ENCODE data around the gene PCYOX1L.

The PCYOX1L gene, protein sequence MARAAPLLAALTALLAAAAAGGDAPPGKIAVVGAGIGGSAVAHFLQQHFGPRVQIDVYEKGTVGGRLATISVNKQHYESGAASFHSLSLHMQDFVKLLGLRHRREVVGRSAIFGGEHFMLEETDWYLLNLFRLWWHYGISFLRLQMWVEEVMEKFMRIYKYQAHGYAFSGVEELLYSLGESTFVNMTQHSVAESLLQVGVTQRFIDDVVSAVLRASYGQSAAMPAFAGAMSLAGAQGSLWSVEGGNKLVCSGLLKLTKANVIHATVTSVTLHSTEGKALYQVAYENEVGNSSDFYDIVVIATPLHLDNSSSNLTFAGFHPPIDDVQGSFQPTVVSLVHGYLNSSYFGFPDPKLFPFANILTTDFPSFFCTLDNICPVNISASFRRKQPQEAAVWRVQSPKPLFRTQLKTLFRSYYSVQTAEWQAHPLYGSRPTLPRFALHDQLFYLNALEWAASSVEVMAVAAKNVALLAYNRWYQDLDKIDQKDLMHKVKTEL

DNA sequence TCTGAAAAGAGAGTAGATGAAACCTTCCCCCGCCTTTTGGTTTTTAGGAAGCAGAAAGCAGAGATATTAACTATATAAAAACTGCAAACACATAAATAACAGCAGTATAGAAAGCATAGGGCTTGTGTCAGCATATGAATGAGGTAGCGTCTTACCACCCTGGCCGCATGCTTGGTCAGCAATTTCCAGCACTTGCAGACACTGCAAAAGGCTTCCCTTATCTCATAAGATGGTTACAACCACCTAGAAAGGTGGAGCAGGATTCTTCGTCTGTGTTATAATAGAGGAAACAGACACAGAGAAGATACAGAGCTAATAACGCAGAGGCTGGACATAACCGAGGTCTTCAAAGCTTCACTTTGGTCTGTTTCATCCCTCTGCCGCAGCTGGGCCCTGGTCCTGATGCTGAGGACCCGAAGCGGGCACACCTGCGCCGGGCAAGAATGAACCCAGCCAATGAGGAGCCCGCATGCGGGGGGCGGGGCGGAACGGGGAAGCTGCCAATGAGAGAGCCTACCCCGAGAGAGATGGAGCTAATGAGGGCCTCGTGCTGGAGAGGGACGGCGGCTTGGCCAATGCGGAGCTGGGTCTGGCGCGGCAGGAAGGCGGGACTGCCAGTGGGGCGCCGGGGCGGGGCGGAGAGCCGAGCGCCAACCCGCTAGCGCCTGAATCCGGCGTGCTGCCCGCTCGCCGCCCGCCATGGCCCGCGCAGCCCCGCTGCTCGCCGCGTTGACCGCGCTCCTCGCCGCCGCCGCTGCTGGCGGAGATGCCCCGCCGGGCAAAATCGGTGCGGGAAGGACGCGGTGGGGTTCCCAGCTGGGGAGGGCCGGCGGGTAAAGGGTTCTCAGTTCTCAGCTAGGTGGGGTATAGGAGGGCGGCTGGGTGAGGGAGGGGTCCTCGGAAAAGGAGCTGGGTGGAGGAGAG lies at the start of gene PCYOX1L:
Gene PCYOX1L (plus strand): TSS at position 677 of the 924 bp plus-strand sequence. CDS start 23 bp downstream, at position 700.
- peak within 1 kb of the TSS; percentile 71 to 87 for H3K4me3 ChIP-seq (ENCODE audit: low read depth in 1 of 2, low read length in 1 of 2)
- H3K9me3 ChIP-seq, result no peaks in the 10 kb centered on the region
- H3K4me1 ChIP-seq (ENCODE audit: control insufficient read depth in 1 of 2, insufficient read depth in 1 of 2, low read depth in 1 of 2, low read length in 1 of 2), result peaks cover 40 to 44% of the 10 kb centered on the region in 2 experiments
- H3K27me3 ChIP-seq, result no peaks in the 10 kb centered on the region
- TF ChIP-seq, protein P1, sequence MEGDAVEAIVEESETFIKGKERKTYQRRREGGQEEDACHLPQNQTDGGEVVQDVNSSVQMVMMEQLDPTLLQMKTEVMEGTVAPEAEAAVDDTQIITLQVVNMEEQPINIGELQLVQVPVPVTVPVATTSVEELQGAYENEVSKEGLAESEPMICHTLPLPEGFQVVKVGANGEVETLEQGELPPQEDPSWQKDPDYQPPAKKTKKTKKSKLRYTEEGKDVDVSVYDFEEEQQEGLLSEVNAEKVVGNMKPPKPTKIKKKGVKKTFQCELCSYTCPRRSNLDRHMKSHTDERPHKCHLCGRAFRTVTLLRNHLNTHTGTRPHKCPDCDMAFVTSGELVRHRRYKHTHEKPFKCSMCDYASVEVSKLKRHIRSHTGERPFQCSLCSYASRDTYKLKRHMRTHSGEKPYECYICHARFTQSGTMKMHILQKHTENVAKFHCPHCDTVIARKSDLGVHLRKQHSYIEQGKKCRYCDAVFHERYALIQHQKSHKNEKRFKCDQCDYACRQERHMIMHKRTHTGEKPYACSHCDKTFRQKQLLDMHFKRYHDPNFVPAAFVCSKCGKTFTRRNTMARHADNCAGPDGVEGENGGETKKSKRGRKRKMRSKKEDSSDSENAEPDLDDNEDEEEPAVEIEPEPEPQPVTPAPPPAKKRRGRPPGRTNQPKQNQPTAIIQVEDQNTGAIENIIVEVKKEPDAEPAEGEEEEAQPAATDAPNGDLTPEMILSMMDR (IDR thresholded peaks at IDR 0.05), result peak; percentile 42
- H3K36me3 ChIP-seq, result peaks cover 25% of the 10 kb centered on the region
- H3K27ac ChIP-seq, result peak within 1 kb of the TSS; percentile 82

DNA sequence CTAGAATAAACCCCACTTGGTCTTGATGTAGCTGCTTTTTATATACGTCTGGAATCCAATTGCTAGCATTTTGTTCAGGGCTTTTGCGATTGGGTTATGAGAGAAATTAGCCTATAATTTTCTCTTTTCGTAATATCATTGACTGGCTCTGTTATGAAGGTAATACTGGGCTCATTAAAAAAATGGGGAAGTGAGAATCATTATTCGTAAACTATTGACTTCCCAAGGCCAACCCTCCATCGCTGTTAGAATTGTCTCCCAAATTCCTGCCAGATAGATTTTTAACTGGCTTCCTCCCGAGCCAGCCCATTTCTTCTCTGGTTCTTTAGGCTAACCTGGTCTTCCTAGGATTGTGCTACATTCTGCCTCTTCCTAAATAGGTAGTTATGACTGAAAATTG lies 48.5 kb upstream of the PCYOX1L start:
- Histone ChIP-seq H3K27me3 (no peaks in the 10 kb centered on the region), H3K27ac (no peak overlapping the region), H3K4me3 (ENCODE audit: low read depth in 1 of 2, low read length in 1 of 2) (no peak overlapping the region), H3K9me3 (no peaks in the 10 kb centered on the region), H3K36me3 (no peaks in the 10 kb centered on the region), H3K4me1 (ENCODE audit: control insufficient read depth in 1 of 2, insufficient read depth in 1 of 2, low read depth in 1 of 2, low read length in 1 of 2) (no peaks in the 10 kb centered on the region)
- TF ChIP-seq, protein P1 (IDR thresholded peaks at IDR 0.05), result no peak

DNA sequence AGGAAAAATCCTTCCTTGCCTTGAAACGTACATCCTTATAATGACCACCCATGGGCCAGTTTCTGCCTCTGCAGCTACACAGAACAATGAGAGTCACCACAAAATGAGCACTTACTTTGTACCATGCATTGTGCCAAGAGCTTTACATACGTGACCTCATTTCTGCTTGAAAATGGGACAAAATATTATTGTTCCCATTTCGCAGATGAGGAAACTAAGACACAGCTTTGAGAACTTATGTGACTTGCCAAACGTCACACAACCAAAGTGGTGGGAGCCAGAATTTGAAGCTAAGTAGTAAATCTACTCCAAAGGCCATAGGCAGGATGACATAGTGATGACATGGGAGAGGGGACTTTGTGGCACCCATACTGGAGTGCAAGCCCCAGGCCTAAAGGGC lies 47.4 kb upstream of the PCYOX1L start:
- Histone ChIP-seq H3K36me3 (no peaks in the 10 kb centered on the region), H3K27me3 (no peaks in the 10 kb centered on the region), H3K27ac (no peak overlapping the region), H3K9me3 (no peaks in the 10 kb centered on the region), H3K4me1 (ENCODE audit: control insufficient read depth in 1 of 2, insufficient read depth in 1 of 2, low read depth in 1 of 2, low read length in 1 of 2) (no peaks in the 10 kb centered on the region), H3K4me3 (ENCODE audit: low read depth in 1 of 2, low read length in 1 of 2) (no peak overlapping the region)
- TF ChIP-seq, protein P1 (IDR thresholded peaks at IDR 0.05), result no peak

DNA sequence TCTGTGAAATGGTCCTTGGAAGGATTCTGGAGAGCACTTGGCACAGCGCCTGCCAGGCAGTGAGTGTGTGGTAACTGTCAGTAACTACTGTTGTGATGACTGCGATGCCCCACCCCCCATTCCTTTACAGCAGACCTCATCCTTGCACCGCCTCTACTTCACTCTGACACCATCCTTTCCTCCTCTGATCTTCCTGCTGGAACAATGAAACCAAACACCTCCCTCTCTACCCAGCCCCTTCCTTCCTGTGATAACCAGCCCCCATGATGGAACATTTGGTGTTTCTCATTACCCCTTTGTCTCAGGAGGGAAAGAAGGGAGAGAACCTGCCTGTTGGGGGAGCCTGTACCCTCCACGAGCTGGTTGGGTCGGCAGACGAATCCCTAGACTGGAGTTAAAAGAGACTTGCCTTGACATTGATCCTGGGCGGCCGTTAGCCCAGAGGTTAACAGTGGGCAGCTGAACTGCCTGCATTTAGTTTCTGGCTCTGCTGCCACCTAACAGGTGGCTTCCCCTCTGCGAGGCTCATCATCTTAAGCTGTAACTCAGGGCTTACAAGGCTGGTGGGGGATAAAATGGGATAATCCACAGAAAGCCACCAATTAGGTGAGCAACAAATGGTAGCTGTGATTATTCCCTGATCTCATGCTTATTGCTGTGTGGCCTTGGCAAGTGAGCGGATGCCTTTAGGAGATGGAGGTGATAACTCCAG lies 46.7 kb upstream of the PCYOX1L start:
- Histone ChIP-seq H3K27ac (no peak overlapping the region), H3K9me3 (no peaks in the 10 kb centered on the region), H3K27me3 (no peaks in the 10 kb centered on the region), H3K4me3 (ENCODE audit: low read depth in 1 of 2, low read length in 1 of 2) (no peak overlapping the region), H3K36me3 (no peaks in the 10 kb centered on the region), H3K4me1 (ENCODE audit: control insufficient read depth in 1 of 2, insufficient read depth in 1 of 2, low read depth in 1 of 2, low read length in 1 of 2) (no peaks in the 10 kb centered on the region)
- TF ChIP-seq, protein P1 (IDR thresholded peaks at IDR 0.05), result no peak

All from neutrophil (primary cell).